Measurements from ENCODE around the gene KCTD8. TPM values are rescaled to one million over a fixed set of nuclear protein-coding genes. Genes with fewer than 3 reads are reported as not detected.

KCTD8 gene
- polyA plus RNA-seq, 1 donor from 2014 or later = 0.71 TPM

DNA sequence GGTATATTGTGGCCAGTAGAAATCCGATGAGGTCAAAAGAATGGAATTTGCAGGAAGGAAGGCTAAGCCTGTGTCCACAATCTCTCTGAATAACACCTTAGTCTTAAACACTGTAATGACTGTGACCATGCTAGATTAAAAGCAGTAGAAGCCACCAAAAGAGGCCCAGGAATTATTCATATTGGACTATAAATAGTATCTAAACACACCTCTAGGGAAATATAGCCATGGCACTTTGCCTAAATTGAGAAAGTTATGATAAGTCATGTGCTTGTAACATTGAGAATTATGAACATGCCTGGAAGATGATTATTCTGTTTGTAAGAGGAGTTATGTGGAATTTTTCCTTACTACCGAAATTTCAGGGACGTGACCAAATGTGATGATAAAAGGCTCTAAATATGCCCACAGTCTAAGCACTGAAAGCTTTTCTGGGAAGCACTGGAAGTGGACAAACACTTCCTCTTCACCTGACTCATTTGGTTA, 298.5 kb downstream of the KCTD8 start:
- Histone ChIP-seq H3K4me2 (ENCODE audit: low read length) (no peak overlapping the region), H3K27me3 (ENCODE audit: insufficient read depth, low read depth, low read length) (no peaks in the 10 kb centered on the region), H3K4me3 (ENCODE audit: low read length) (no peak overlapping the region), H3K79me2 (replicated peaks; ENCODE audit: insufficient read depth, low read length) (no peaks in the 10 kb centered on the region), H3K9me3 (ENCODE audit: low read length) (no peaks in the 10 kb centered on the region), H4K20me1 (ENCODE audit: insufficient read depth) (no peaks in the 10 kb centered on the region), H3K9me2 (ENCODE audit: insufficient read depth, low read length) (no peaks in the 10 kb centered on the region), H3F3A (ENCODE audit: insufficient read depth, low read length, poor library complexity, severe bottlenecking) (no peaks in the 10 kb centered on the region), H3K36me3 (ENCODE audit: insufficient read depth, low read length) (no peaks in the 10 kb centered on the region), H3K9ac (ENCODE audit: low read length) (no peak overlapping the region), H3K27ac (ENCODE audit: low read length) (no peak overlapping the region), H2AFZ (ENCODE audit: low read depth, low read length) (no peak overlapping the region)
- TF ChIP-seq EP300 (conservative IDR thresholded peaks at IDR 0.05; ENCODE audit: poor library complexity, severe bottlenecking) = no peak
- no peak for TF ChIP-seq EZH2 (IDR thresholded peaks at IDR 0.05; ENCODE audit: borderline replicate concordance, insufficient read depth, low read length, poor library complexity, severe bottlenecking)
- no peak for TF ChIP-seq RAD21 (conservative IDR thresholded peaks at IDR 0.05)
- TF ChIP-seq SMC3 (conservative IDR thresholded peaks at IDR 0.05; ENCODE audit: poor library complexity) = no peak
- TF ChIP-seq MXI1 (conservative IDR thresholded peaks at IDR 0.05; ENCODE audit: poor library complexity, severe bottlenecking) = no peak
- TF ChIP-seq, protein P1, sequence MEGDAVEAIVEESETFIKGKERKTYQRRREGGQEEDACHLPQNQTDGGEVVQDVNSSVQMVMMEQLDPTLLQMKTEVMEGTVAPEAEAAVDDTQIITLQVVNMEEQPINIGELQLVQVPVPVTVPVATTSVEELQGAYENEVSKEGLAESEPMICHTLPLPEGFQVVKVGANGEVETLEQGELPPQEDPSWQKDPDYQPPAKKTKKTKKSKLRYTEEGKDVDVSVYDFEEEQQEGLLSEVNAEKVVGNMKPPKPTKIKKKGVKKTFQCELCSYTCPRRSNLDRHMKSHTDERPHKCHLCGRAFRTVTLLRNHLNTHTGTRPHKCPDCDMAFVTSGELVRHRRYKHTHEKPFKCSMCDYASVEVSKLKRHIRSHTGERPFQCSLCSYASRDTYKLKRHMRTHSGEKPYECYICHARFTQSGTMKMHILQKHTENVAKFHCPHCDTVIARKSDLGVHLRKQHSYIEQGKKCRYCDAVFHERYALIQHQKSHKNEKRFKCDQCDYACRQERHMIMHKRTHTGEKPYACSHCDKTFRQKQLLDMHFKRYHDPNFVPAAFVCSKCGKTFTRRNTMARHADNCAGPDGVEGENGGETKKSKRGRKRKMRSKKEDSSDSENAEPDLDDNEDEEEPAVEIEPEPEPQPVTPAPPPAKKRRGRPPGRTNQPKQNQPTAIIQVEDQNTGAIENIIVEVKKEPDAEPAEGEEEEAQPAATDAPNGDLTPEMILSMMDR (IDR thresholded peaks at IDR 0.05; ENCODE audit: poor library complexity, severe bottlenecking) = no peak
- no peak for TF ChIP-seq POLR2AphosphoS5 (IDR thresholded peaks at IDR 0.05)
- TF ChIP-seq, protein P2, sequence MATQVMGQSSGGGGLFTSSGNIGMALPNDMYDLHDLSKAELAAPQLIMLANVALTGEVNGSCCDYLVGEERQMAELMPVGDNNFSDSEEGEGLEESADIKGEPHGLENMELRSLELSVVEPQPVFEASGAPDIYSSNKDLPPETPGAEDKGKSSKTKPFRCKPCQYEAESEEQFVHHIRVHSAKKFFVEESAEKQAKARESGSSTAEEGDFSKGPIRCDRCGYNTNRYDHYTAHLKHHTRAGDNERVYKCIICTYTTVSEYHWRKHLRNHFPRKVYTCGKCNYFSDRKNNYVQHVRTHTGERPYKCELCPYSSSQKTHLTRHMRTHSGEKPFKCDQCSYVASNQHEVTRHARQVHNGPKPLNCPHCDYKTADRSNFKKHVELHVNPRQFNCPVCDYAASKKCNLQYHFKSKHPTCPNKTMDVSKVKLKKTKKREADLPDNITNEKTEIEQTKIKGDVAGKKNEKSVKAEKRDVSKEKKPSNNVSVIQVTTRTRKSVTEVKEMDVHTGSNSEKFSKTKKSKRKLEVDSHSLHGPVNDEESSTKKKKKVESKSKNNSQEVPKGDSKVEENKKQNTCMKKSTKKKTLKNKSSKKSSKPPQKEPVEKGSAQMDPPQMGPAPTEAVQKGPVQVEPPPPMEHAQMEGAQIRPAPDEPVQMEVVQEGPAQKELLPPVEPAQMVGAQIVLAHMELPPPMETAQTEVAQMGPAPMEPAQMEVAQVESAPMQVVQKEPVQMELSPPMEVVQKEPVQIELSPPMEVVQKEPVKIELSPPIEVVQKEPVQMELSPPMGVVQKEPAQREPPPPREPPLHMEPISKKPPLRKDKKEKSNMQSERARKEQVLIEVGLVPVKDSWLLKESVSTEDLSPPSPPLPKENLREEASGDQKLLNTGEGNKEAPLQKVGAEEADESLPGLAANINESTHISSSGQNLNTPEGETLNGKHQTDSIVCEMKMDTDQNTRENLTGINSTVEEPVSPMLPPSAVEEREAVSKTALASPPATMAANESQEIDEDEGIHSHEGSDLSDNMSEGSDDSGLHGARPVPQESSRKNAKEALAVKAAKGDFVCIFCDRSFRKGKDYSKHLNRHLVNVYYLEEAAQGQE (IDR thresholded peaks at IDR 0.05; ENCODE audit: borderline replicate concordance) = no peak
- TF ChIP-seq TAF1 (IDR thresholded peaks at IDR 0.05; ENCODE audit: low read depth) = no peak

DNA sequence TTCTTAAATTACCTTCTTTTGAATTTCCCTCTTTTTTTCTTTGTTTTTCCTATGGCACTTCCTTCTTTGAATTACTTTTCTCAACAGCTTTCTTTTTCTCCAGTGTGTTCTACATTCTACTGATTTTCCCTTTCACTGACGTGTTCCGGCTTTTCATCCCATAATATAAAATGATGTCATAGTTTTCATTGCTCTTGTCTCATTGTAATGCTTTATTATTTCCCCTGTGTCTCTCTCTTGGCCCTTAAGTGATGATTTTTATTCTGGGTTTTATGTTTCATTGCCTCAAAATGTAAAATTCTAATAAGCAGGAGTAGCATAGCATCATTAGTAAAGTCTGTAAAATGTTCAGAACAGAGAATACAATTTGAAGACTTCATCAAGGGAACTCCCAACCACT, 299.3 kb downstream of the KCTD8 start:
- no peak overlapping the region for H2AFZ ChIP-seq (ENCODE audit: low read depth, low read length)
- no peaks in the 10 kb centered on the region for H3K9me2 ChIP-seq (ENCODE audit: insufficient read depth, low read length)
- no peak overlapping the region for H3K27ac ChIP-seq (ENCODE audit: low read length)
- H3F3A ChIP-seq (ENCODE audit: insufficient read depth, low read length, poor library complexity, severe bottlenecking) = no peaks in the 10 kb centered on the region
- H3K9ac ChIP-seq (ENCODE audit: low read length) = no peak overlapping the region
- no peaks in the 10 kb centered on the region for H3K79me2 ChIP-seq (replicated peaks; ENCODE audit: insufficient read depth, low read length)
- no peaks in the 10 kb centered on the region for H3K27me3 ChIP-seq (ENCODE audit: insufficient read depth, low read depth, low read length)
- no peak overlapping the region for H3K4me2 ChIP-seq (ENCODE audit: low read length)
- H4K20me1 ChIP-seq (ENCODE audit: insufficient read depth) = no peaks in the 10 kb centered on the region
- no peaks in the 10 kb centered on the region for H3K9me3 ChIP-seq (ENCODE audit: low read length)
- no peak for TF ChIP-seq RAD21 (conservative IDR thresholded peaks at IDR 0.05)
- no peak for TF ChIP-seq POLR2AphosphoS5 (IDR thresholded peaks at IDR 0.05)
- TF ChIP-seq EP300 (conservative IDR thresholded peaks at IDR 0.05; ENCODE audit: poor library complexity, severe bottlenecking) = no peak
- TF ChIP-seq EZH2 (IDR thresholded peaks at IDR 0.05; ENCODE audit: borderline replicate concordance, insufficient read depth, low read length, poor library complexity, severe bottlenecking) = no peak
- TF ChIP-seq MXI1 (conservative IDR thresholded peaks at IDR 0.05; ENCODE audit: poor library complexity, severe bottlenecking) = no peak
- no peak for TF ChIP-seq SMC3 (conservative IDR thresholded peaks at IDR 0.05; ENCODE audit: poor library complexity)
- TF ChIP-seq TAF1 (IDR thresholded peaks at IDR 0.05; ENCODE audit: low read depth) = no peak
- TF ChIP-seq, protein P2 (IDR thresholded peaks at IDR 0.05; ENCODE audit: borderline replicate concordance) = no peak
- TF ChIP-seq, protein P1 (IDR thresholded peaks at IDR 0.05; ENCODE audit: poor library complexity, severe bottlenecking) = no peak
- no peaks in the 10 kb centered on the region for H3K36me3 ChIP-seq (ENCODE audit: insufficient read depth, low read length)
- H3K4me3 ChIP-seq (ENCODE audit: low read length) = no peak overlapping the region
